ENCODE results near the gene CNN3. TPM values are rescaled to one million over a fixed set of nuclear protein-coding genes. Genes with fewer than 3 reads are reported as not detected.

CNN3 gene
- total RNA-seq, 1 experiment from 2014 or later, result 260 TPM

DNA sequence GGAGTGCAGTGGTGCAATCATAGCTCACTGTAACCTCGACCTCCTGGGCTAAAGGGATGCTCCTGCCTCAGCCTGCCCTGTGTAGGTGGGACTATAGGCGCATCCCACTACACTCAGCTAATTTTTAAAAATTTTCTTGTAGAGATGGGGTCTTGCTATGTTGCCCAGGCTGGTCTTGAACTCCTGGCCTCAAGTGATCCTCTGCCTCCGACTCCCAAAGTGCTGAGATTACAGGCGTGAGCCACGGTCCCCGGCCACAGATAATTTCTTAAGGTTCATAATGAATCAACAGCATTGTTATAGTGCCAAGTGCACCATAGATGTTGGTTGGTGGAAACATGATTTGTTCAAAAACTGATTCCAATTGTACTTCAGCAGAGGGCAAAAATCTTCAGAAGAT lies 42.2 kb upstream of the CNN3 start:
- no peak overlapping the region for H3K4me3 ChIP-seq (ENCODE audit: low read depth, low read length, poor library complexity, severe bottlenecking)
- DNase-seq (ENCODE audit: low spot score), result no peak
- H3K27ac ChIP-seq (ENCODE audit: low read depth, low read length, poor library complexity, severe bottlenecking), result no peak overlapping the region
- ChIA-PET POLR2A (ENCODE audit: low non-redundant PET) (interaction anchor here (0.6 kb wide), 1 partner anchor 409 kb away, joined by 3 read pairs; no protein-coding TSS in a partner anchor), CTCF (interaction anchor here (0.6 kb wide), 1 partner anchor 74 kb away, joined by 3 read pairs; no protein-coding TSS in a partner anchor)
- no peaks in the 10 kb centered on the region for H3K36me3 ChIP-seq (ENCODE audit: insufficient read depth, low read length, poor library complexity, severe bottlenecking)
- intact Hi-C loops (cut with micrococcal nuclease; ENCODE audit: unreplicated experiment), result no loop called here
- BruUV-seq (replicated peaks), result no TSS peak
- H3K4me1 ChIP-seq (ENCODE audit: insufficient read depth, low read length, poor library complexity, severe bottlenecking), result peaks cover 8% of the 10 kb centered on the region
- no peaks in the 10 kb centered on the region for H3K27me3 ChIP-seq (replicated peaks; ENCODE audit: insufficient read depth, low read depth, low read length, poor library complexity)
- H3K9me3 ChIP-seq (ENCODE audit: low read depth, low read length, poor library complexity, severe bottlenecking), result no peaks in the 10 kb centered on the region
- TF ChIP-seq CTCF (conservative IDR thresholded peaks at IDR 0.05; ENCODE audit: low read depth, low read length) (no peak), EZH2 (IDR thresholded peaks at IDR 0.05; ENCODE audit: borderline replicate concordance, low read depth, low read length, poor library complexity, severe bottlenecking) (no peak)

DNA sequence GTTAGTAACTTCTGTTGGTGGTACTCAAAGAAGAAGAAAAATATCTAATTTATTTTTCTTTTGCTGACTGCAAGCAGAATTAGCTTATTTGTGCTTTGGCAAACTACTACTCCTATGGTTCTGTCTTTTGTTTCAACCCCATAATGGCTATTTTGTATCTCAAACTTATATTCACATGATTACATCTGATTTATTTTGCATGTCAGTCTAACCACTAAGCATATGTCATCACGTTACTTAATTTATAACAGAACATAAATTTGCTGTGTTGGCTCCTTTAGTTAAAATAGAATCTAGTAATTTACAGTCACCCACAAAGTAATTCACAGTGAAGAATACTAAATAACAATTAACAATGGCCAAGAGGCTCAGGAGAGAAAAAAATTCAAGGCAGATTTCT lies 39.1 kb upstream of the CNN3 start:
- TF ChIP-seq CTCF (conservative IDR thresholded peaks at IDR 0.05; ENCODE audit: low read depth, low read length), result no peak
- no peak for TF ChIP-seq EZH2 (IDR thresholded peaks at IDR 0.05; ENCODE audit: borderline replicate concordance, low read depth, low read length, poor library complexity, severe bottlenecking)
- POLR2A ChIA-PET (ENCODE audit: low non-redundant PET), result no interaction called here
- Histone ChIP-seq H3K27me3 (replicated peaks; ENCODE audit: insufficient read depth, low read depth, low read length, poor library complexity) (no peaks in the 10 kb centered on the region), H3K27ac (ENCODE audit: low read depth, low read length, poor library complexity, severe bottlenecking) (no peak overlapping the region), H3K9me3 (ENCODE audit: low read depth, low read length, poor library complexity, severe bottlenecking) (no peaks in the 10 kb centered on the region), H3K36me3 (ENCODE audit: insufficient read depth, low read length, poor library complexity, severe bottlenecking) (no peaks in the 10 kb centered on the region), H3K4me1 (ENCODE audit: insufficient read depth, low read length, poor library complexity, severe bottlenecking) (peaks cover under 1% of the 10 kb centered on the region), H3K4me3 (ENCODE audit: low read depth, low read length, poor library complexity, severe bottlenecking) (no peak overlapping the region)
- DNase-seq (ENCODE audit: low spot score), result no peak
- intact Hi-C loops (cut with micrococcal nuclease; ENCODE audit: unreplicated experiment), result no loop called here
- CTCF ChIA-PET, result no interaction called here
- BruUV-seq (replicated peaks), result no TSS peak

DNA sequence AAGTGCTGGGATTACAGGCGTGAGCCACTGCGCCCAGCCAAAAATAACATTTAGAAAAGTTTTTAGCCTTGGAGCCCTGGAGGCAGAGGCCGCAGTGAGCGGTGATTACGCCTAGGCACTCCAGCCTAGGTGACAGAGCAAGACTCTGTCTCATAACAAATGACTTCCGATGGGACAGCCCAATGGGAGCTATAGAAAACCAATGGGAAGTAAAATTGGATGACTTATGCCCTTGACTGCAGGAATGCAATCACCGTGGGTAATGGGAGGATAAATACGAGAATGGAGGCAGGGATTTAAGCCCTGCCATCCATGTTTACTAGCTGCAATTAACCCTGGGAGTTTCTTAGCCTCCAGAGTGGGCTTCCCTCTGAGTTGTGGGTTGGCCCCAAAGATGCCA lies 37.0 kb upstream of the CNN3 start:
- POLR2A ChIA-PET (ENCODE audit: low non-redundant PET), result no interaction called here
- CTCF ChIA-PET, result no interaction called here
- no peak for DNase-seq (ENCODE audit: low spot score)
- Histone ChIP-seq H3K27me3 (replicated peaks; ENCODE audit: insufficient read depth, low read depth, low read length, poor library complexity) (no peaks in the 10 kb centered on the region), H3K4me1 (ENCODE audit: insufficient read depth, low read length, poor library complexity, severe bottlenecking) (no peaks in the 10 kb centered on the region), H3K4me3 (ENCODE audit: low read depth, low read length, poor library complexity, severe bottlenecking) (no peak overlapping the region), H3K36me3 (ENCODE audit: insufficient read depth, low read length, poor library complexity, severe bottlenecking) (no peaks in the 10 kb centered on the region), H3K27ac (ENCODE audit: low read depth, low read length, poor library complexity, severe bottlenecking) (no peak overlapping the region), H3K9me3 (ENCODE audit: low read depth, low read length, poor library complexity, severe bottlenecking) (no peaks in the 10 kb centered on the region)
- intact Hi-C loops (cut with micrococcal nuclease; ENCODE audit: unreplicated experiment), result no loop called here
- TF ChIP-seq EZH2 (IDR thresholded peaks at IDR 0.05; ENCODE audit: borderline replicate concordance, low read depth, low read length, poor library complexity, severe bottlenecking) (no peak), CTCF (conservative IDR thresholded peaks at IDR 0.05; ENCODE audit: low read depth, low read length) (no peak)
- no TSS peak for BruUV-seq (replicated peaks)
